ENCODE data around the gene MYO3B.

DNA sequence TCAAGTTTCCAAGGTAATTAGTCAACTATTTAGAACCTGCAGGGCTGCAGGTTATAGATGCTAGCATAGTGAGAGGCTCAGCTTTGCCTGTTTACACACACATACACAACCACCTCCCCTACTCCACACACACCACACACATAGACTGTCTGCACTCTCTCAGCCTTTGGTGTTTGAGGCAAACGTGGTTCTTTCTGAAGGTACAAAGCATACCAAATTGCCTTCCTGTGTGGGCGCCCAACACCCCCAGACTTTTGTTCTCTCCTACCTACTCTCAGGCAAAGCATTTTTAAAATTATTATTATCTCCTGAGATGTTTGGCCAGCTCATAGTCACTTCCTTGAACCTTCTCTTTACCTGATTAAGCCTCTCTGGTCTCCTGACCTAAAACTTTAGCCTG lies 44.9 kb downstream of the MYO3B start:
- TF ChIP-seq POLR2A (IDR thresholded peaks at IDR 0.05), result no peak
- TF ChIP-seq, protein P1, sequence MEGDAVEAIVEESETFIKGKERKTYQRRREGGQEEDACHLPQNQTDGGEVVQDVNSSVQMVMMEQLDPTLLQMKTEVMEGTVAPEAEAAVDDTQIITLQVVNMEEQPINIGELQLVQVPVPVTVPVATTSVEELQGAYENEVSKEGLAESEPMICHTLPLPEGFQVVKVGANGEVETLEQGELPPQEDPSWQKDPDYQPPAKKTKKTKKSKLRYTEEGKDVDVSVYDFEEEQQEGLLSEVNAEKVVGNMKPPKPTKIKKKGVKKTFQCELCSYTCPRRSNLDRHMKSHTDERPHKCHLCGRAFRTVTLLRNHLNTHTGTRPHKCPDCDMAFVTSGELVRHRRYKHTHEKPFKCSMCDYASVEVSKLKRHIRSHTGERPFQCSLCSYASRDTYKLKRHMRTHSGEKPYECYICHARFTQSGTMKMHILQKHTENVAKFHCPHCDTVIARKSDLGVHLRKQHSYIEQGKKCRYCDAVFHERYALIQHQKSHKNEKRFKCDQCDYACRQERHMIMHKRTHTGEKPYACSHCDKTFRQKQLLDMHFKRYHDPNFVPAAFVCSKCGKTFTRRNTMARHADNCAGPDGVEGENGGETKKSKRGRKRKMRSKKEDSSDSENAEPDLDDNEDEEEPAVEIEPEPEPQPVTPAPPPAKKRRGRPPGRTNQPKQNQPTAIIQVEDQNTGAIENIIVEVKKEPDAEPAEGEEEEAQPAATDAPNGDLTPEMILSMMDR (IDR thresholded peaks at IDR 0.05), result no peak
